ENCODE data around the gene GLIS1. TPM values are rescaled to one million over a fixed set of nuclear protein-coding genes. Genes with fewer than 3 reads are reported as not detected.

Gene GLIS1
- total RNA-seq, 1 experiment from 2014 or later, result not detected

- H3K9me3 ChIP-seq (ENCODE audit: insufficient read depth, low read depth), result no peaks in the 10 kb centered on the region
- no peaks in the 10 kb centered on the region for H3K9me2 ChIP-seq (ENCODE audit: insufficient read depth)
- H3K36me3 ChIP-seq (ENCODE audit: low read depth), result no peaks in the 10 kb centered on the region
- ChIA-PET CTCF (no interaction called here), POLR2A (ENCODE audit: unreplicated experiment) (no interaction called here)
- H3K27me3 ChIP-seq (ENCODE audit: insufficient read depth, low read depth), result no peaks in the 10 kb centered on the region
- H3K79me2 ChIP-seq (ENCODE audit: low read depth), result no peaks in the 10 kb centered on the region
- no peak for DNase-seq
- no peaks in the 10 kb centered on the region for H3K4me1 ChIP-seq (replicated peaks; ENCODE audit: insufficient read depth)
- TF ChIP-seq EZH2 (IDR thresholded peaks at IDR 0.05; ENCODE audit: low read depth), result no peak
- TF ChIP-seq CTCF (conservative IDR thresholded peaks at IDR 0.05), result no peak
- no peak overlapping the region for H2AFZ ChIP-seq
- H3K4me2 ChIP-seq, result no peak overlapping the region
- intact Hi-C loops (cut with micrococcal nuclease; ENCODE audit: unreplicated experiment), result no loop called here
- H3K27ac ChIP-seq, result no peak overlapping the region
- BruUV-seq (replicated peaks), result no TSS peak
- H3K4me3 ChIP-seq, result no peak overlapping the region
- no peaks in the 10 kb centered on the region for H4K20me1 ChIP-seq (ENCODE audit: insufficient read depth)
- H3F3A ChIP-seq (ENCODE audit: insufficient read depth, low read depth), result no peaks in the 10 kb centered on the region
Observed at GRCh38 chr1:53562291-53562980, 176.5 kb downstream of the GLIS1 start.

GRCh38 chr1:53561503-53562105 lies 177.4 kb downstream of the GLIS1 start:
- ChIA-PET CTCF (no interaction called here), POLR2A (ENCODE audit: unreplicated experiment) (no interaction called here)
- Histone ChIP-seq H3K79me2 (ENCODE audit: low read depth) (no peaks in the 10 kb centered on the region), H4K20me1 (ENCODE audit: insufficient read depth) (no peaks in the 10 kb centered on the region), H3K36me3 (ENCODE audit: low read depth) (no peaks in the 10 kb centered on the region), H3K4me3 (no peak overlapping the region), H2AFZ (no peak overlapping the region), H3K4me2 (no peak overlapping the region), H3K27ac (no peak overlapping the region), H3K27me3 (ENCODE audit: insufficient read depth, low read depth) (no peaks in the 10 kb centered on the region), H3F3A (ENCODE audit: insufficient read depth, low read depth) (no peaks in the 10 kb centered on the region), H3K9me3 (ENCODE audit: insufficient read depth, low read depth) (no peaks in the 10 kb centered on the region), H3K9me2 (ENCODE audit: insufficient read depth) (no peaks in the 10 kb centered on the region), H3K4me1 (replicated peaks; ENCODE audit: insufficient read depth) (no peaks in the 10 kb centered on the region)
- no TSS peak for BruUV-seq (replicated peaks)
- DNase-seq, result no peak
- no peak for TF ChIP-seq CTCF (conservative IDR thresholded peaks at IDR 0.05)
- TF ChIP-seq EZH2 (IDR thresholded peaks at IDR 0.05; ENCODE audit: low read depth), result no peak
- intact Hi-C loops (cut with micrococcal nuclease; ENCODE audit: unreplicated experiment), result no loop called here

GRCh38 chr1:53560581-53561502 lies 178.1 kb downstream of the GLIS1 start:
- TF ChIP-seq EZH2 (IDR thresholded peaks at IDR 0.05; ENCODE audit: low read depth) (no peak), CTCF (conservative IDR thresholded peaks at IDR 0.05) (no peak)
- H3K9me3 ChIP-seq (ENCODE audit: insufficient read depth, low read depth), result no peaks in the 10 kb centered on the region
- no peaks in the 10 kb centered on the region for H3K79me2 ChIP-seq (ENCODE audit: low read depth)
- intact Hi-C loops (cut with micrococcal nuclease; ENCODE audit: unreplicated experiment), result no loop called here
- no peaks in the 10 kb centered on the region for H3K27me3 ChIP-seq (ENCODE audit: insufficient read depth, low read depth)
- no peak overlapping the region for H3K27ac ChIP-seq
- no peak for DNase-seq
- ChIA-PET CTCF (no interaction called here), POLR2A (ENCODE audit: unreplicated experiment) (no interaction called here)
- H3K4me3 ChIP-seq, result no peak overlapping the region
- H3K9me2 ChIP-seq (ENCODE audit: insufficient read depth), result no peaks in the 10 kb centered on the region
- no TSS peak for BruUV-seq (replicated peaks)
- H3K4me2 ChIP-seq, result no peak overlapping the region
- H4K20me1 ChIP-seq (ENCODE audit: insufficient read depth), result no peaks in the 10 kb centered on the region
- H3K36me3 ChIP-seq (ENCODE audit: low read depth), result no peaks in the 10 kb centered on the region
- H3K4me1 ChIP-seq (replicated peaks; ENCODE audit: insufficient read depth), result no peaks in the 10 kb centered on the region
- H2AFZ ChIP-seq, result no peak overlapping the region
- no peaks in the 10 kb centered on the region for H3F3A ChIP-seq (ENCODE audit: insufficient read depth, low read depth)

All from PC-9 (cell line).